Measurements from ENCODE around the gene NINJ1. TPM values are rescaled to one million over a fixed set of nuclear protein-coding genes. Genes with fewer than 3 reads are reported as not detected.

NINJ1 gene
- total RNA-seq, 1 donor from 2014 or later = 53.7 TPM

- peak overlapping the region; percentile 93 for H3K27ac ChIP-seq (replicated peaks)
- intact Hi-C loops (cut with micrococcal nuclease) = no loop called here
- peak; percentile 75 for DNase-seq
These were observed 4.2 kb downstream of the NINJ1 start for GRCh38 chr9:93129691-93130500.

GRCh38 chr9:93129286-93129685, 4.8 kb downstream of the NINJ1 start:
- Histone ChIP-seq H3K9me3 (replicated peaks) (no peaks in the 10 kb centered on the region), H3K36me3 (peaks cover 17% of the 10 kb centered on the region), H3K4me1 (peaks cover 81% of the 10 kb centered on the region), H3K27me3 (ENCODE audit: low read depth) (no peaks in the 10 kb centered on the region), H3K27ac (replicated peaks) (peak overlapping the region; percentile 93), H3K4me3 (no peak overlapping the region)
- TF ChIP-seq CTCF (IDR thresholded peaks at IDR 0.05; ENCODE audit: borderline replicate concordance) = no peak
- DNase-seq = peak; percentile 54
- intact Hi-C loops (cut with micrococcal nuclease) = no loop called here

More at GRCh38 chr9:93129691-93130500, 4.2 kb downstream of the NINJ1 start:
- Histone ChIP-seq H3K4me1 (peaks cover 87% of the 10 kb centered on the region), H3K27me3 (ENCODE audit: low read depth) (no peaks in the 10 kb centered on the region), H3K36me3 (peaks cover 11% of the 10 kb centered on the region), H3K4me3 (no peak overlapping the region), H3K9me3 (replicated peaks) (no peaks in the 10 kb centered on the region)
- TF ChIP-seq CTCF (IDR thresholded peaks at IDR 0.05; ENCODE audit: borderline replicate concordance) = no peak

- Histone ChIP-seq H3K36me3 (peaks cover 22% of the 10 kb centered on the region), H3K27me3 (ENCODE audit: low read depth) (no peaks in the 10 kb centered on the region), H3K27ac (replicated peaks) (peak overlapping the region; percentile 93), H3K9me3 (replicated peaks) (no peaks in the 10 kb centered on the region), H3K4me1 (peaks cover 78% of the 10 kb centered on the region), H3K4me3 (no peak overlapping the region)
- no peak for DNase-seq
- no peak for TF ChIP-seq CTCF (IDR thresholded peaks at IDR 0.05; ENCODE audit: borderline replicate concordance)
- intact Hi-C loops (cut with micrococcal nuclease) = no loop called here
These were observed 5.3 kb downstream of the NINJ1 start for GRCh38 chr9:93128715-93129224.

GRCh38 chr9:93128011-93128714, 5.9 kb downstream of the NINJ1 start:
- H3K9me3 ChIP-seq (replicated peaks) = no peaks in the 10 kb centered on the region
- no peaks in the 10 kb centered on the region for H3K27me3 ChIP-seq (ENCODE audit: low read depth)
- H3K4me3 ChIP-seq = no peak overlapping the region
- H3K36me3 ChIP-seq = peaks cover 28% of the 10 kb centered on the region
- no peak for DNase-seq
- H3K27ac ChIP-seq (replicated peaks) = peak overlapping the region; percentile 93
- intact Hi-C loops (cut with micrococcal nuclease) = no loop called here
- TF ChIP-seq CTCF (IDR thresholded peaks at IDR 0.05; ENCODE audit: borderline replicate concordance) = no peak
- peaks cover 72% of the 10 kb centered on the region for H3K4me1 ChIP-seq

GRCh38 chr9:93127395-93127911, 6.6 kb downstream of the NINJ1 start:
- intact Hi-C loops (cut with micrococcal nuclease) = no loop called here
- peaks cover 35% of the 10 kb centered on the region for H3K36me3 ChIP-seq
- no peak for TF ChIP-seq CTCF (IDR thresholded peaks at IDR 0.05; ENCODE audit: borderline replicate concordance)

More at GRCh38 chr9:93127395-93127911, 6.6 kb downstream of the NINJ1 start:
- Histone ChIP-seq H3K4me1 (peaks cover 65% of the 10 kb centered on the region), H3K27ac (replicated peaks) (peak overlapping the region; percentile 93), H3K4me3 (peak overlapping the region; percentile 9), H3K9me3 (replicated peaks) (no peaks in the 10 kb centered on the region), H3K27me3 (ENCODE audit: low read depth) (no peaks in the 10 kb centered on the region)
- peak; percentile 31 for DNase-seq

All from left ventricle myocardium inferior (tissue), 1 donor.